Left colon (tissue), 2 donors: Measurements from ENCODE around the gene PLXNC1. TPM values are rescaled to one million over a fixed set of nuclear protein-coding genes. Genes with fewer than 3 reads are reported as not detected.
A peak's percentile ranks its signal among the peaks of the same experiment; 100 is the strongest.
"Not testable (repeated sequence)": the region's sequence is repeated elsewhere in the genome, so short reads cannot be mapped to it uniquely, and the experiment has no call there.

Source experiments
- ATAC-seq: fragments of 200-7000 bp; cut with Tn5 transposase; one replicate; pipeline ENCODE4 v1.9.1; 2020; ENCODE audit warnings: mild to moderate bottlenecking, moderate library complexity
- DNase-seq, 2 donors: peaks; one replicate each; pipeline ENCODE4 v3.0.0-alpha.2; 2020
- intact Hi-C, 2 donors: fragments of 100-400 bp; cut with DNase I in 1 of 2; cut with micrococcal nuclease in 1 of 2; formaldehyde crosslinking; loops; one replicate each; pipeline versions ENCODE4 v1.11.2 to v1.14.0; 2022; cut with DNase I, micrococcal nuclease
- total RNA-seq, 2 donors: library from RNA; stranded (reverse); fragmentation: NEBNext Ultra II Directional; extraction: Animal tissue kit (Norgen Biotek cat#: 25700); gene quantifications; one replicate each; pipeline ENCODE4 v1.2.1, GENCODE V29; 2021
- donor health status: DM: no; HTN: no; CAD: no.
- donor health status: DM: yes; HTN: yes; CAD: no.

The PLXNC1 gene
- total RNA-seq, 2 donors from 2014 or later = 7.4 to 11.2 TPM

- DNase-seq (no peak), ATAC-seq (peak; percentile 77)
Measured at GRCh38 chr12:94297876-94298505, 149.6 kb downstream of the PLXNC1 start.

GRCh38 chr12:94299846-94300245 is 151.5 kb downstream of the PLXNC1 start:
- intact Hi-C loops = no loop called here
- peak; percentile 45 for ATAC-seq
- peak in 1 of 2 donors; percentile 11 for DNase-seq

More at GRCh38 chr12:94297876-94298505, 149.6 kb downstream of the PLXNC1 start:
- intact Hi-C loops = no loop called here

DNA sequence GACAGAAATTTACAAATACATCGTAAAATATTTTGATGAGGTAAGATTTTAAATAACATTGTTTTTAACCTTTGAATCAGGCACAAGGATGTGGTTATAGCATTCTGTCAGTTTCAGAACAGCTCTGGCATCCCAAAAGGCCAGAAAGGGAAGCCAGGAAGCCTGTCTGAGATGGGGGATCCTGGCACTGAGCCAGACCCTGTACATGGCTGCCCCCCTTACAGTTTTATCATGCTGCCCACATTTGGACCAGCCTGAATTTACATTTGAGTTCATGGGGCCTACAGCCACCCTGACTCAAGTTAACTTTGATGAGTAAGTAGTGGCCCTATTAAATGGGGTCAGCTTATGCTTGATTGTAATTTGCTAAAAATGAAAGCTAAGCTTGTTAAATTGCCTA is 155.6 kb downstream of the PLXNC1 start:
- no peak for DNase-seq
- intact Hi-C loops = no loop called here

DNA sequence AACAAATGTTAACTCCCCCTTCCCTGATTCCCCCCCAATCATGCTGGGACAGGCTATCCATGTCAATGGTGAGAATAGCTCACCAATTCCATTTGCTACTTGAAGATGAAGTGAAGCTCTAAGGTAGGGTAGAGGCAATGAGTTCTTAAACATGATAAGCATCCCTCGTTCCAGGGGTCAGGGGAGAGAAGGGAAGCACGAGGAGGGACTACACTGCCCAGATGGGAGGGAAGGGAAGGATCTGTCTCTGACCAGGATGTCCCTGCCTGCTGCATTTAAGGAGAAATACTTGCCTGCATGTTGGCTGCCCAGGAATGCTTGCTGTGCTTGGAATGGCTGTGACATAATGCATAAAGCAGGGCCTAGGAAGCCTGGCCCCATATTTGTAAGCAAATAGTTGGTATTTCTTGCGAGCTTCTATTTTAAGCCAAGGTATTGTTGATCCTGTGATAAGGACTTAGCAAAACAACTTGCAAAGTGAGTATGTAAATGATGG is 156.2 kb downstream of the PLXNC1 start:
- ATAC-seq (no peak), DNase-seq (no peak)
- intact Hi-C loops = no loop called here

More for the DNA sequence above, 155.6 kb downstream of the PLXNC1 start:
- ATAC-seq = no peak

GRCh38 chr12:94305130-94305957 is 157.0 kb downstream of the PLXNC1 start:
- DNase-seq (no peak), ATAC-seq (no peak)
- intact Hi-C loops = no loop called here

DNA sequence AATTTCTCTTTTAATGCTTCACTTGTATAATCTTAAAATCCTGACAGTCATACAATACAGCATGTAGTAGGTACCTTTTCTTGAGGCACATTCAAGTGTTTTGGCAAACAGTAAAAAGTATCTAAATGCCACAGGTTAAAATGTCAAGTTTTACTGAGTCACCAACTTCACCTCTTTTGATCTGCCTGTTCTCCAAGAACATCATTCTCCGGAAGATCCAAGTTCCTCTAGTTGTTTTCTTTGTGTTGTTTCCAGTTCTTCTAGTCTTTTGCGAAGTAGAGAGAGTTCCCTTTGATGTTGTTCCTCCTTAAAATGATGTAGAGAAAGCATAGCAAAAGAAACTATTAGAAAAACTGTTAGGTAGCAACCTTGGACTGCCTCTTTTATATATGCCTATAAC is 160.2 kb downstream of the PLXNC1 start:
- no peak for DNase-seq
- intact Hi-C loops = no loop called here
- ATAC-seq = no peak

DNA sequence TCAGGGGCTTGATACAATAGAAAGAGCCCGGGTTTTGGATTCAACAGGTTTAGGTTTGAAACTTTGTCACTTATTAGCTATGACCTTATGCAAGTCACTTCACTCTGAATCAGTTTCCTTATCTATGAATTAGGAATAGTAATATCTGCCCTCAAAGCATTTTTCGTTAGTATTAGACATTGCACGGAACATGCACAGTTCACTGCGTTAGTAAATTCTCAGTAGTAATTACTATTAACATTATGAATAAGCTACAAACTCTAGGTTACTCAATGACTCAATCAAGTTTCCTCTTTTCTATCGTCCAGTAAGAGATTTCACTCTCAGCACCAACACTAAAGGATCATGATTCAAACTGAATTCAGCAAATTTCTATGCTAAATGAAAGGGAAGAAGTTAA is 161.0 kb downstream of the PLXNC1 start:
- DNase-seq = no peak
- ATAC-seq = no peak
- intact Hi-C loops = no loop called here

DNA sequence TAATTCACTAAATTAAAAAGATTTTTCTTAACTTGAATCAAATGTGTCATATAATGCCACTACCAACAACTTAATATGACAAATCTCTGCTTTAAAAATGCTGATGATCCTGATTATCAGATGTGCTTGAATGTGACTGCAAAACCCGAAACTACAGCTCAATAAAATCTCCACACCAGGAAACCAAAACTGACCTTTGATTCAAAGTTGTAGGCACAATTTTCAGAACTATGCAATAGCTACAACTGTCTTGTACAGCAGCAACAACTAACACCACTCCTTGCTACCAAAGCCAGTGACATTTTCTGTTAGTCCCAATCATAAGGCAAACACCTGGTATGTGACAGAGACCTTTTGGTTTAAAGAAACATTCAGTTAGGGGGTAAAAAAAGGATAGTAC is 164.0 kb downstream of the PLXNC1 start:
- DNase-seq = no peak
- ATAC-seq = peak; percentile 97
- intact Hi-C loops = no loop called here

DNA sequence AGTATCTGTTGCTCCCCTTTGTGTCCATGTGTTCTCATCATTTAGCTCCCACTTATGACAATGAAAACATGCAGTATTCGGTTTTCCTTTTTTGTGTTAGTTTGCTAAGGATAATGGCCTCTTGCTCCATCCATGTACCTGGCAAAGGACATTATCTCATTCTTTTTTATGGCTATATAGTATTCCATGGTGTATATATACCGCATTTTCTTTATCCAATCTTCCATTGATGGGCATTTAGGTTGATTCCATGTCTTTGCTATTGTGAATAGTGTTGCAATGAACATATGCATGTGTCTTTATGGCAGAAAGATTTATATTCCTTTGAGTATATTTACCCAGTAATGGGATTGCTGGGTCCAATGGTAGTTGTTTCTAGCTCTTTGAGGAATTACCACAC is 168.2 kb downstream of the PLXNC1 start:
- ATAC-seq, DNase-seq: not testable (repeated sequence)
- intact Hi-C loops = loop anchor here in 1 of 2 donors (2.0 kb wide), 1 partner anchor 32 kb away; no protein-coding TSS in a partner anchor

DNA sequence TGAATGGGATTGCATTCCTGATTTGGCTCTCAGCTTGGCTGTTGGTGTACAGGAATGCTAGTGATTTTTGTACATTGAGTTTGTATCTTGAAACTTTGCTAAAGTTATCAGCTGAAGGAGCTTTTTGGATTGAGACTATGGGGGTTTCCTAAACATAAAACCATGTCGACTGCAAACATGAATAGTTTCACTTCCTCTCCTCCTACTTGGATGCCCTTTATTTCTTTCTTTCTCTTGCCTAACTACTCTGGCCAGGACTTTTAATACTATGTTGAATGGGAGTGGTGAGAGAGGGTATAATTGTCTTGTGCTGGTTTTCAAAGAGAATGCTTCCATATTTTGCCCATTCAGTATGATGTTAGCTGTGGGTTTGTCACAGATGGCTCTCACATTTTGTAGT is 169.8 kb downstream of the PLXNC1 start:
- DNase-seq (no peak), ATAC-seq (no peak)
- intact Hi-C loops = no loop called here

GRCh38 chr12:94320109-94320508 is 171.7 kb downstream of the PLXNC1 start:
- no peak for DNase-seq
- intact Hi-C loops = no loop called here
- ATAC-seq = no peak

DNA sequence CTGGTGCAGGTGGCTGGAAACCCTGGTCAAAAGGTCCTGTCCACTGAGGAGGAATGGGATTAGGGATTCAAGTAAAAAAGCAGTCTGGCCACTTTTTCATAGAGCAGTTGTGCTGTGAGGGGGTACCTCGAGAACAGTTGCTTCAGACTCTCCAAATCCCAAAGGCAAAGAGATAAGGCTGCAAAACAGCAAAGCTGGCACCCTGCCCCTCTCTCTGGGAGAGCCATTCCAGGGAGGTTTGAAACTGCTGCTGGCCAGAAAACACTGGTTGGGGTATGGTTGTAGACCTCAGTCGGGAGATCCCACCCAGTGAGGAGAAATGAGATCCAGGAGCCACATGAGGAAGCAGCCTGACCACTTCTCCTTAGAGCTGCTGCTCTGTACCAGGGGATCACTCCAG is 174.0 kb downstream of the PLXNC1 start:
- intact Hi-C loops = no loop called here
- DNase-seq (no peak), ATAC-seq (no peak)

- intact Hi-C loops = no loop called here
- ATAC-seq (no peak), DNase-seq (no peak)
Measured at GRCh38 chr12:94326234-94326633, 177.9 kb downstream of the PLXNC1 start.

DNA sequence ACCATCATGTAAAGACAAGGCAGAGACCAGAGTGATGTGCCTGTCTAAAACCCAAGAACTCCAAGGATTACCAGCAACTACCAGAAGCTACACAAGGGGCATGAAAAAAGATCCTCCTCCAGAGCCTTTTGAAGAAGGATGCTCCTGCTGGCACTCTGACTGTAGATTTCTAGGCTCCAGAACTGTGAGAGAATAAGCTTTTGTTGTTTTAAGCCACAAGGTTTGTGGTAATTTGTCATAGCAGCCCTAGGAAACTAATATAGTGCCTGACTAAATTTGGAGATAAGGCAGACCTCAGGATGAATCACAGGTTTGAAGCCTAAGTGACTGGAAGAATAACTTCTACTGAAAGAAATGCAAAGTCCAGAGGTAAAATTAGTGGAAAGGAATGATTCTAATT is 178.3 kb downstream of the PLXNC1 start:
- no peak for DNase-seq
- no peak for ATAC-seq
- intact Hi-C loops = no loop called here

DNA sequence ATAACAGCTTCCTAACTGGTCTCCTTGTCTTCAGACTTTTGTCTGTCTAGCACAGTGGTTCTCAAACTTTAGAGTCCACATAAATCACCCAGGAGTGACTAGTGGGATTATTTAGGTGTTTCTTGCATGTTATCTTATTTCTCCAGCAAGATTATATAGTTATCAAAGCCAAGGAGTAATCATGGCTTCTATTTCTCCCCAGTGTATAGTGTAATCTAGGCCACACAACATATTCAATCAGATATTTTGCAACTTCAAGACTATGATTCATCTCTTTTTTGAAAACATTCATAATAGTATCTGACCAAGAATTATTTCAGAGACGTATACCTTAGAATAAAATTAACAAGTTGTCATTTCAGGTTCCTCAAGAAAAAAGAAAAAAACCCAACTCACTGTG is 179.4 kb downstream of the PLXNC1 start:
- intact Hi-C loops = no loop called here
- DNase-seq = no peak
- ATAC-seq = no peak

DNA sequence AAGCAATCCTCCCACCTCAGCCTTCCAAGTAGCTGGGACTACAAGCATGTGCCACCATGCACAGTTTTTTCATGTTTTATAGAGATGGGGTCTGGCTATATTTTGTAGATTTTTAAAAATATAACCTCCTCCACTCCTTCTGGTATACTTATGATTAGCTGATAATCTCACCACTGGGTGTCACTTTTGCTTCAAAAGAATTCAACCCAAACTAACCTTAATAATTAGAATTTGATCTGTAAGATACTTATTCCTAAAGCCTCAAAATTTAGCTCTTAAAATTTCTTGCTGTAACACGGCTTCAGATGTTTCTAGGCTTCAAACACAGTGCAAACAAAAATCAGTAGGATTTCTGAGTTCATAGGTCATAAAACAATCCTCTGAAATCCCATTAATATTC is 181.0 kb downstream of the PLXNC1 start:
- no peak for ATAC-seq
- no peak for DNase-seq
- intact Hi-C loops = no loop called here

DNA sequence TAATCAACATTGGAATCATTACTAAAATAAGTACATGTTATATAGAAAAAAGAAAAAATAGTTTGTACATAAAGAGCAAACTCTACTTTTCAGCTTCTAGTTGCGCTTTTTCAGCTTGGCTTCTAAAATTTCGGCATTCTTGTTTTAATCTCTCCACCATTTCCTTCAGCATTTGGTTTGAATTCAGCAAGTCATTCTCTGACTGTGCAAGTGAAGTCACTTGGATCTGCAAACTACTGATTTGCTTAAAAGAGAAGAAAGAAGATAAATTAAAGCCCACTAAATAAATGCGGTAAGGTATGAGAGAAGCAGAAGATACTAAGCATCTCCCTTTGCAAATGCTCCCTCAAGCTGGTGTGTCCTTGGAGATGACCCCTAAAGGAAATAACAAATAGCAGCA is 185.0 kb downstream of the PLXNC1 start:
- no peak for ATAC-seq
- intact Hi-C loops = no loop called here
- no peak for DNase-seq

- intact Hi-C loops = no loop called here
- DNase-seq = no peak
- ATAC-seq = peak; percentile 45
Measured at GRCh38 chr12:94336211-94336925, 188.0 kb downstream of the PLXNC1 start.

GRCh38 chr12:94338006-94338794 is 189.8 kb downstream of the PLXNC1 start:
- intact Hi-C loops = no loop called here
- no peak for ATAC-seq
- no peak for DNase-seq
